Aorta (tissue), 5 donors: ENCODE measurements around the gene ZNRF3. TPM values are rescaled to one million over a fixed set of nuclear protein-coding genes. Genes with fewer than 3 reads are reported as not detected.
A peak's percentile ranks its signal among the peaks of the same experiment; 100 is the strongest.

Source experiments
- ATAC-seq: fragments of 200-7000 bp; cut with Tn5 transposase; one replicate; pipeline ENCODE4 v1.9.1; 2022; ENCODE audit warnings: moderate library complexity; ENCODE audit not compliant: low FRiP score
- DNase-seq, 2 donors: peaks; one replicate each; pipeline ENCODE4 v3.0.0-alpha.2; 2020
- H3K27ac ChIP-seq, 2 donors: one replicate each; pipeline ENCODE4 v1.5.1; 2013; ENCODE audit warnings: low read length in 2 of 2, mild to moderate bottlenecking in 2 of 2, moderate library complexity in 2 of 2, control low read depth in 1 of 2, inconsistent platforms in 1 of 2, low read depth in 1 of 2
- H3K27me3 ChIP-seq, 2 donors: one replicate each; pipeline ENCODE4 v1.6.1; 2013; ENCODE audit warnings: control low read depth in 1 of 2, low read length in 1 of 2, mild to moderate bottlenecking in 1 of 2, moderate library complexity in 1 of 2; ENCODE audit not compliant: insufficient read depth in 2 of 2, control insufficient read depth in 1 of 2
- H3K36me3 ChIP-seq, 2 donors: one replicate each; pipeline ENCODE4 v1.6.1; 2013; ENCODE audit warnings: control low read depth in 1 of 2, low read length in 1 of 2, mild to moderate bottlenecking in 1 of 2; ENCODE audit not compliant: insufficient read depth in 2 of 2, control insufficient read depth in 1 of 2
- H3K4me1 ChIP-seq, 2 donors: one replicate each; pipeline ENCODE4 v1.6.1; 2013; ENCODE audit warnings: low read length in 2 of 2, control low read depth in 1 of 2, mild to moderate bottlenecking in 1 of 2, moderate library complexity in 1 of 2; ENCODE audit not compliant: insufficient read depth in 2 of 2, control insufficient read depth in 1 of 2
- H3K4me3 ChIP-seq, 2 donors: one replicate each; pipeline ENCODE4 v1.5.1; 2013; ENCODE audit warnings: low read length in 2 of 2, control low read depth in 1 of 2, mild to moderate bottlenecking in 1 of 2
- H3K9me3 ChIP-seq: one replicate; pipeline ENCODE4 v1.6.1; 2013; ENCODE audit warnings: mild to moderate bottlenecking, low read length; ENCODE audit not compliant: control insufficient read depth
- WGBS, 2 donors: extraction: QIAGEN DNeasy Blood & Tissue Kit; methylation state at CpG; one replicate each; pipeline ENCODE4 v1.1.7; 2013; 5-methylcytosine and 5-hydroxymethylcytosine counted together
- intact Hi-C, 2 donors: fragments of 100-400 bp; cut with DNase I; formaldehyde crosslinking; loops; one replicate each; pipeline versions ENCODE4 v1.14.2 to v1.15.0; 2022
- polyA plus RNA-seq, 2 donors: library from polyadenylated mRNA; stranded (reverse); fragments of 200-250 nt; gene quantifications; one replicate each; pipeline ENCODE4 v1.2.3, GENCODE V29; 2013
- total RNA-seq, 2 donors: library from RNA; stranded (reverse); fragmentation: NEBNext Ultra II Directional; extraction: Animal tissue kit (Norgen Biotek cat#: 25700); gene quantifications; one replicate each; pipeline ENCODE4 v1.2.1, GENCODE V29; 2021
- donor health status: healthy with polysubstance abuse.
- donor health status: Bipolar disorder and iron deficiency.
- donor health status: DM: no; HTN: no; CAD: no.
- donor health status: DM: no; HTN: no; CAD: no.
- donor health status: DM: yes; HTN: yes; CAD: no.

Gene ZNRF3
- total and polyA plus RNA-seq, 4 donors, result 1.4 to 11.8 (median 5.0) TPM

DNA sequence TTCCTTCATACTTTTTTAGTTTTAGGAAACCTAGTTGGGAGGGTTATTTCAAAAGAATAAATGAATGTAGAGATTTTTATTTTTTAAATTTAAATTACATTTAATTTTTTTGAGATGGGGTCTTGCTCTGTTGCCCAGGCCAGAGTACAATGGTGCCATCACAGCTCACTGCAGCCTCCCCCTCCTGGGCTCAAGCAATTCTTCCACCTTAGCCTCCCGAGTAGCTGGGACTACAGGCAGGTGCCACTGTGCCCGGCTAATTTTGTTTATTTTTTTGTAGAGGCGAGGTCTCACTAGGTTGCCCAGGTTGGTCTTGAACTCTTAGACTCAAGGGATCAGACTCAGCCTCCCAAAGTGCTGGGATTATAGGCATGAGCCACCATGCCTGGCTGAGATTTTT is 32.6 kb downstream of the ZNRF3 start:
- H3K27me3 ChIP-seq, result no peaks in the 10 kb centered on the region
- peak in 1 of 2 donors; percentile 2 for DNase-seq
- 83 to 85% methylated on average over 3 of the region's 3 CpGs for WGBS, 2 donors
- no peak for ATAC-seq
- peaks cover 8 to 14% of the 10 kb centered on the region in 2 donors for H3K4me1 ChIP-seq
- no peak overlapping the region for H3K27ac ChIP-seq
- no peaks in the 10 kb centered on the region for H3K9me3 ChIP-seq
- H3K36me3 ChIP-seq, result no peaks in the 10 kb centered on the region
- intact Hi-C loops, result loop anchor here in 1 of 2 donors (2.0 to 5.0 kb wide), 2 partner anchors 36 to 59 kb away; no protein-coding TSS in a partner anchor
- no peak overlapping the region for H3K4me3 ChIP-seq

DNA sequence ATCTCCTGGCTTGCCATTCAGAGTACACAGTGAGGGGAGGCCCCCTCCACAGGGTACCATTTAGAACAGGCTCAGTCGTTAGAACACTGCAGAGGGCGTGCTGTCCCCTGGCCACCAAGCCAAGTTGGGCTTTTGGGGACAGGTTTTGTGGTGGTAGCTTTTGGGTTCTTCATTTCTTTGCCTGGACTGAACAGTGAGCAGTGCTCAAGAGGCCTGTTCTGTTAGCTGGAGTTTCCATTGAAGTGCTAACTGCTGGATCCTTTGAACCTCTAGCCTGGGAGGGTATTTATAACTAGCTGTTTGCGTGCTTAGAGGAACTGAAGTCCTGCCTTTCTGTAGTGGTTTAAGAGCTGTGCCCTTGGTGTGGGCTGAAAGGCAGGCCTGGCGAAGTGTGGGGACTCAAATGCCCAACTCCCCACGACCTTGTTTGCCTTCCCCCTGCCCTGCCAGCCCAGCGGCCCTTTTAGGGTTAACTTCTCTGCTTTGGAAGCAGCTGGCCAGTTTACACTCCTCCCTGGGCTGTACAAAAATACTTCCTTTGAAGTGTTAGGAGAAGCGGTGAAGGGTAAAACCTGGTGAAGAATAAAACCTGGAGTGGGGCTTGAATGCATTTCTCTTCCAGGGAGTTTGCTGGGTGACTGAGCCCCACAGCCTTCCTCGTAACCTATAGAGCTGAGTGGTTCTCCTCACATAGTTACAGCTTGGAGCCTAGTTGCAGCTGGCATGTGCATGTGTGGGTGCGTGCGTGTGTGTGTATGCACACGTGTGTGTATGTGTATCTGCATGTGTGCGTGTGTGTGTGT is 34.6 kb downstream of the ZNRF3 start:
- DNase-seq (peak in 1 of 2 donors; percentile 41), ATAC-seq (peak; percentile 53)
- H3K9me3 ChIP-seq, result no peaks in the 10 kb centered on the region
- peak overlapping the region; percentile 22 to 84 for H3K27ac ChIP-seq
- H3K36me3 ChIP-seq, result no peaks in the 10 kb centered on the region
- no peak overlapping the region for H3K4me3 ChIP-seq
- WGBS, 2 donors, result 11 to 15% methylated on average over 12 of the region's 12 CpGs
- intact Hi-C loops, result loop anchor here in 1 of 2 donors (5.0 kb wide), 1 partner anchor 34 kb away; no protein-coding TSS in a partner anchor
- no peaks in the 10 kb centered on the region for H3K27me3 ChIP-seq
- H3K4me1 ChIP-seq, result peaks cover 3 to 12% of the 10 kb centered on the region in 2 donors

DNA sequence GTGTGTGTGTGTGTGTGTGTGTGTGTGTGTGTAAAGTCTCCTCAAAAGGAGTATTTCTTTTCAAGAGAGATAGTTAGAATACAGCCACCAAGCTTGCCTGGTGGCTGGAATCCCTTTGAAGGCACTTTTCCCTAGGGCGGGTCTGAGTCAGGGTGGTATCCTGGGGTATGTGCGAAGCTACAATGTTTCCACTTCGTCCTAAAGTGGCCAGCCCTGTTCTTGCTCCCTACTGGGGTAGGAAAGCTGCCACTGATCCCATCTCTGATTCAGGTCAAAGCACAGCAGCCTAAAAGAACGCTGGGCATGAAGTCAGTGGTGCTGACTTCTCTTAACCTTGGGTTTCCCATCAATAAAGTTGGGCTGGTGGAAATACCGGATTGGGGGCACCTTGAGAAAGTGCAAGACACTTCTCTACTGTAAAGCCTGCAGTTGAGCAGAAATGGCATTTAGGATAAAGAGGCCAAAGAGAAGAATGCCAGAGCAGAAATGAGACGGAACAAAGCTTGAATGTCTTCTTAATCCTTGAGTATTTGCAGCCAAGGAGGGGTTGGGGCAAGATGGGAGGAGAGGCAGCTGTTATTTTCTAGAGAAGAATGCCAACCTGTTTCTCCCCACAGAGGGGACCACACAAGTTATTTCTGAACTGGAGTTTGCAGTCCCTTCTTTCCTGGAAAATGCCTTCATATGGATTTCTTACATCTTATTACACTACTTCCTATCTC is 35.3 kb downstream of the ZNRF3 start:
- Histone ChIP-seq H3K9me3 (no peaks in the 10 kb centered on the region), H3K27ac (peak overlapping the region in 1 of 2 donors; percentile 22), H3K4me3 (no peak overlapping the region), H3K4me1 (peaks cover 3 to 12% of the 10 kb centered on the region in 2 donors), H3K36me3 (no peaks in the 10 kb centered on the region), H3K27me3 (no peaks in the 10 kb centered on the region)
- WGBS, 2 donors, result 24 to 27% methylated on average over 6 of the region's 6 CpGs
- ATAC-seq (peak; percentile 9), DNase-seq (peak in 1 of 2 donors; percentile 27)
- intact Hi-C loops, result loop anchor here in 1 of 2 donors (5.0 kb wide), 1 partner anchor 34 kb away; no protein-coding TSS in a partner anchor

- H3K4me1 ChIP-seq, result peaks cover 2 to 8% of the 10 kb centered on the region in 2 donors
- H3K27ac ChIP-seq, result peak overlapping the region in 1 of 2 donors; percentile 5
- H3K9me3 ChIP-seq, result no peaks in the 10 kb centered on the region
- 72 to 76% methylated on average over 7 of the region's 7 CpGs for WGBS, 2 donors
- DNase-seq (peak in 1 of 2 donors; percentile 15), ATAC-seq (no peak)
- no peak overlapping the region for H3K4me3 ChIP-seq
- no peaks in the 10 kb centered on the region for H3K27me3 ChIP-seq
- H3K36me3 ChIP-seq, result no peaks in the 10 kb centered on the region
- intact Hi-C loops, result no loop called here
Measured at GRCh38 chr22:28920757-28921584, 37.6 kb downstream of the ZNRF3 start.

DNA sequence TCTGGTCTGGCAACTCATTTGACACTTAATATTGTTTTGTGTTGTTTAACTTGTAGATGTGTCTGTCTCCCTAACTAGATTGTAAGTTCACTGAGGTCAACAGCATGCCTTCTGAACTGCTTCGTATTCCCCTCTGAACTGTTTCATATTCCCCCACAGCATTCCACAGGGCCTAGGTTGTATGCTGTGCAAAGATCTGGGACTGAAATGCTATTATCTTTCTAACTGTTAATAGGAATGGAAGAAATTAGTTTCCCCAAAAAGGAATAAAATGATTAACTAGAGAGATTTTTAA is 38.2 kb downstream of the ZNRF3 start:
- peaks cover 3 to 7% of the 10 kb centered on the region in 2 donors for H3K4me1 ChIP-seq
- 55 to 71% methylated on average over 1 of the region's 1 CpG for WGBS, 2 donors
- intact Hi-C loops, result no loop called here

DNA sequence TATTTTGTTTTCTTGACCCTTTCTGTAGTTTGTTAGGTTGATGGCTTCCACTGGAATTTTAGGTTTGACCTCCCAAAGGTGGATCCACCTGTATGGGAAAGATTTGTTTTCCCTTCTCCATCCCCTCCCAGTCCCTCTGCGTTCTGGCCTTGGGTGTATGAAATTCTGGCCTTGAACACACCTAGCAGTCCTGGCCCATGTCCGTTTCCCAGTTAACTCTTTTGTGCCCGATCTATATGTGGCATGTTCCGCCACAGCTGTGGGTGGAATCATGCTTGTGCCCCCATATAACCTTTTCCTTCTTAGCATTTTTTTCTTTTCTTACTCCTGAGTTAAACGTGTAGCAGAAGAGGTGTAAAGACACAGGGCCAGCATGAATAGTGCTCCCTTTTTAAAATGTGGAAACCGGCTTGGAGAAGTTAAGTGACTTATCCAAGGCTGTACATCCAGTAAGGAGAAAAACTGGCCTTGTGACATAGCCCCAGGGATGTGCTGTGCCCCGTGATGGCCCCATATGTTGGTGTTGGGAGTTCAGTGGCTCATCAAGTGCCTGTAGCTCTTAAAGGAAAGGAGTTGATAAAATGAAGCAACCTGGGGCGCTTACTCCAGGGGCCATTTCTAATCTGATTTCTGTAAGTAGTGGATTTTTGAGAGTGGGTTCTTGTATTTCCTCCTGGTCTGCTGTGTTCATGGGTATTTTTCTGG is 39.3 kb downstream of the ZNRF3 start:
- Histone ChIP-seq H3K4me3 (no peak overlapping the region), H3K36me3 (no peaks in the 10 kb centered on the region), H3K9me3 (no peaks in the 10 kb centered on the region), H3K4me1 (peaks cover 4 to 8% of the 10 kb centered on the region in 2 donors), H3K27me3 (no peaks in the 10 kb centered on the region), H3K27ac (peak overlapping the region; percentile 4 to 67)
- peak in 1 of 2 donors; percentile 31 for DNase-seq
- intact Hi-C loops, result no loop called here
- WGBS, 2 donors, result 56 to 60% methylated on average over 8 of the region's 8 CpGs
- no peak for ATAC-seq

More for the DNA sequence above, 38.2 kb downstream of the ZNRF3 start:
- ATAC-seq (no peak), DNase-seq (no peak)
- no peak overlapping the region for H3K27ac ChIP-seq
- H3K4me3 ChIP-seq, result no peak overlapping the region
- H3K27me3 ChIP-seq, result no peaks in the 10 kb centered on the region
- H3K36me3 ChIP-seq, result no peaks in the 10 kb centered on the region
- H3K9me3 ChIP-seq, result no peaks in the 10 kb centered on the region

- Histone ChIP-seq H3K4me1 (peaks cover 5% of the 10 kb centered on the region in 2 donors), H3K36me3 (no peaks in the 10 kb centered on the region), H3K4me3 (peak overlapping the region in 1 of 2 donors; percentile 3), H3K27ac (peak overlapping the region in 1 of 2 donors; percentile 4), H3K9me3 (no peaks in the 10 kb centered on the region), H3K27me3 (no peaks in the 10 kb centered on the region)
- ATAC-seq (peak; percentile 57), DNase-seq (peak; percentile 57 to 78)
- intact Hi-C loops, result no loop called here
- WGBS, 2 donors, result 36 to 41% methylated on average over 24 of the region's 24 CpGs
Measured at GRCh38 chr22:28923826-28924732, 40.7 kb downstream of the ZNRF3 start.
